Measurements from ENCODE around the gene CADPS.

GRCh38 chr3:62624185-62624584 lies 251.0 kb downstream of the CADPS start:
- TF ChIP-seq, protein P1, sequence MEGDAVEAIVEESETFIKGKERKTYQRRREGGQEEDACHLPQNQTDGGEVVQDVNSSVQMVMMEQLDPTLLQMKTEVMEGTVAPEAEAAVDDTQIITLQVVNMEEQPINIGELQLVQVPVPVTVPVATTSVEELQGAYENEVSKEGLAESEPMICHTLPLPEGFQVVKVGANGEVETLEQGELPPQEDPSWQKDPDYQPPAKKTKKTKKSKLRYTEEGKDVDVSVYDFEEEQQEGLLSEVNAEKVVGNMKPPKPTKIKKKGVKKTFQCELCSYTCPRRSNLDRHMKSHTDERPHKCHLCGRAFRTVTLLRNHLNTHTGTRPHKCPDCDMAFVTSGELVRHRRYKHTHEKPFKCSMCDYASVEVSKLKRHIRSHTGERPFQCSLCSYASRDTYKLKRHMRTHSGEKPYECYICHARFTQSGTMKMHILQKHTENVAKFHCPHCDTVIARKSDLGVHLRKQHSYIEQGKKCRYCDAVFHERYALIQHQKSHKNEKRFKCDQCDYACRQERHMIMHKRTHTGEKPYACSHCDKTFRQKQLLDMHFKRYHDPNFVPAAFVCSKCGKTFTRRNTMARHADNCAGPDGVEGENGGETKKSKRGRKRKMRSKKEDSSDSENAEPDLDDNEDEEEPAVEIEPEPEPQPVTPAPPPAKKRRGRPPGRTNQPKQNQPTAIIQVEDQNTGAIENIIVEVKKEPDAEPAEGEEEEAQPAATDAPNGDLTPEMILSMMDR (IDR thresholded peaks at IDR 0.05; ENCODE audit: insufficient read depth, low read length) = no peak
- TF ChIP-seq POLR2AphosphoS5 (IDR thresholded peaks at IDR 0.05; ENCODE audit: low read depth) = no peak
